Skeletal muscle tissue (tissue), 4 donors: ENCODE data around the gene DESI1. TPM values are rescaled to one million over a fixed set of nuclear protein-coding genes. Genes with fewer than 3 reads are reported as not detected.
"Not testable (repeated sequence)": the region's sequence is repeated elsewhere in the genome, so short reads cannot be mapped to it uniquely, and the experiment has no call there.

Source experiments
- H3K27ac ChIP-seq: one replicate; pipeline ENCODE4 v1.7.0; 2013; ENCODE audit warnings: mild to moderate bottlenecking, low read depth, low read length, inconsistent platforms
- H3K27me3 ChIP-seq, 3 donors: one replicate each; pipeline ENCODE4 v1.7.0; 2013; ENCODE audit warnings: low read length in 3 of 3; ENCODE audit not compliant: control insufficient read depth in 3 of 3, insufficient read depth in 3 of 3
- H3K36me3 ChIP-seq, 3 donors: one replicate each; pipeline ENCODE4 v1.7.0; 2013; ENCODE audit warnings: low read length in 3 of 3; ENCODE audit not compliant: control insufficient read depth in 3 of 3, insufficient read depth in 3 of 3
- H3K4me1 ChIP-seq, 3 donors: one replicate each; pipeline ENCODE4 v1.7.0; 2013; ENCODE audit warnings: low read length in 3 of 3, mild to moderate bottlenecking in 3 of 3; ENCODE audit not compliant: control insufficient read depth in 3 of 3, insufficient read depth in 3 of 3
- H3K4me3 ChIP-seq, 3 donors: one replicate each; pipeline ENCODE4 v1.7.0; 2013; ENCODE audit warnings: low read length in 3 of 3
- H3K9ac ChIP-seq, 3 donors: one replicate each; pipeline ENCODE4 v1.7.0; 2013; ENCODE audit warnings: low read length in 3 of 3, mild to moderate bottlenecking in 3 of 3, moderate library complexity in 2 of 3, low read depth in 1 of 3
- H3K9me3 ChIP-seq, 3 donors: one replicate each; pipeline ENCODE4 v1.7.0; 2013; ENCODE audit warnings: low read length in 3 of 3; ENCODE audit not compliant: control insufficient read depth in 3 of 3
- total RNA-seq: library from RNA; depleted of rRNA; stranded (reverse); fragments of >200 nt; gene quantifications from one replicate; pipeline ENCODE4 v1.2.3, GENCODE V29; 2014
- donor health status: Osteomylitis.

DESI1 gene
- total RNA-seq = 5.7 TPM

- H3K4me1 ChIP-seq = peaks cover 18 to 29% (median 19%) of the 10 kb centered on the region in 3 donors
- H3K9me3 ChIP-seq = no peaks in the 10 kb centered on the region
- peak within 1 kb of the TSS; percentile 92 to 100 (median 99) for H3K4me3 ChIP-seq
- H3K9ac ChIP-seq = peak within 1 kb of the TSS; percentile 96 to 99 (median 99)
- H3K27ac ChIP-seq = peak within 1 kb of the TSS; percentile 99
- no peaks in the 10 kb centered on the region for H3K27me3 ChIP-seq
- peaks cover 10 to 22% (median 11%) of the 10 kb centered on the region in 3 donors for H3K36me3 ChIP-seq
These were observed at the start of gene DESI1 for GRCh38 chr22:41620589-41621098. Gene DESI1, minus strand, starts transcription at chr22:41621043. Its CDS starts 204 bp downstream, at chr22:41620839.

GRCh38 chr22:41668971-41669911 lies 48.4 kb upstream of the DESI1 start:
- Histone ChIP-seq H3K4me3 (no peak overlapping the region), H3K36me3 (peaks cover 11 to 20% (median 11%) of the 10 kb centered on the region in 3 donors), H3K4me1 (peaks cover 6 to 7% (median 6%) of the 10 kb centered on the region in 3 donors), H3K27me3 (no peaks in the 10 kb centered on the region), H3K9me3 (no peaks in the 10 kb centered on the region), H3K27ac (no peak overlapping the region), H3K9ac (no peak overlapping the region)

DNA sequence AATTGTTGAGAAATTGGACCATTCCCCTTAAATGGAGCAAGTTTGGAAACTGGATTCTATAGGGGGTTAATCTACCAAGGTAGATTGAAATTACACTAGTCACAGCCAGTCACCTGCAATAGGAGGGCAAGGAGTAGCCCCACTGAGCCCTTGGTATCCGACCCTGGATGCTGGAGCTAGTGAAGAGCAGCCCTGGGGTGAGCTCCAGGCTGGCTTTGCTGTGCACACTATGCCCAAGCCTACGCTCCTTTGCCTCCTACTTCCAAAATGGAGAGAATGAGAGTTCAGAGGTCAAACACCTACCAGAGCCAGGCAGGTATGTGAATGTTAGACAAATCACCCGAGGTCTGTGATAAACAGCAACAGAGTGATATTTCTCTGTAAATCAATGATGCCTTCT lies 44.1 kb upstream of the DESI1 start:
- Histone ChIP-seq H3K27ac (no peak overlapping the region), H3K9ac (no peak overlapping the region), H3K4me3 (no peak overlapping the region), H3K27me3 (no peaks in the 10 kb centered on the region), H3K36me3 (peaks cover 25 to 48% (median 41%) of the 10 kb centered on the region in 3 donors), H3K4me1 (peaks cover 10 to 15% (median 13%) of the 10 kb centered on the region in 3 donors), H3K9me3 (no peaks in the 10 kb centered on the region)

GRCh38 chr22:41664490-41664889 lies 43.6 kb upstream of the DESI1 start:
- Histone ChIP-seq H3K36me3 (peaks cover 26 to 51% (median 46%) of the 10 kb centered on the region in 3 donors), H3K9ac (no peak overlapping the region), H3K9me3 (no peaks in the 10 kb centered on the region), H3K27me3 (no peaks in the 10 kb centered on the region), H3K27ac (no peak overlapping the region), H3K4me3 (no peak overlapping the region), H3K4me1 (peaks cover 10 to 20% (median 16%) of the 10 kb centered on the region in 3 donors)

GRCh38 chr22:41663594-41663993 lies 42.8 kb upstream of the DESI1 start:
- not testable (repeated sequence) for H3K4me3 ChIP-seq, H3K27me3 ChIP-seq, H3K9me3 ChIP-seq, H3K9ac ChIP-seq, H3K27ac ChIP-seq
- H3K4me1 ChIP-seq = peaks cover 13 to 20% (median 16%) of the 10 kb centered on the region in 3 donors
- H3K36me3 ChIP-seq = peaks cover 27 to 57% (median 50%) of the 10 kb centered on the region in 3 donors

DNA sequence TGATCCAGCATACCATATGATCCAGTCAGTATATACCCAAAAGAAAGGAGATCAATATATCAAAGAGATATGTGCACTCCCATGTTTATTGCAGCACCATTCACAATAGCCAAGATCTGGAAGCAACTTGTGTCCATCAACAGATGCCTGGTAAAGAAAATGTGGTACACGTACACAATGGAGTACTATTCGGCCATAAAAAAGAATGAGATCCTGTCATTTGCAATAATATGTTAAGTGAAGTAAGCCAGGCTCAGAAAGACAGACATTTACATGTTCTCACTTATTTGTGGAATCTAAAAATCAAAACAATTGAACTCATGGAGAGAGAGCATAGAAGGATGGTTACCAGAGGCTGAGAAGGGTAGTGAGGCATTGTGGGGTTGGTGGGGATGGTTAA lies 40.9 kb upstream of the DESI1 start:
- Histone ChIP-seq H3K9ac (no peak overlapping the region), H3K27ac (no peak overlapping the region), H3K36me3 (peaks cover 42 to 74% (median 67%) of the 10 kb centered on the region in 3 donors), H3K9me3 (no peaks in the 10 kb centered on the region), H3K4me1 (peaks cover 8 to 17% (median 10%) of the 10 kb centered on the region in 3 donors), H3K4me3 (no peak overlapping the region), H3K27me3 (no peaks in the 10 kb centered on the region)

- H3K27ac ChIP-seq = no peak overlapping the region
- peaks cover 5 to 14% (median 10%) of the 10 kb centered on the region in 3 donors for H3K4me1 ChIP-seq
- H3K9me3 ChIP-seq = no peaks in the 10 kb centered on the region
- no peaks in the 10 kb centered on the region for H3K27me3 ChIP-seq
- no peak overlapping the region for H3K4me3 ChIP-seq
- no peak overlapping the region for H3K9ac ChIP-seq
- H3K36me3 ChIP-seq = peaks cover 45 to 76% (median 72%) of the 10 kb centered on the region in 3 donors
These were observed 40.2 kb upstream of the DESI1 start for GRCh38 chr22:41661088-41661487.

DNA sequence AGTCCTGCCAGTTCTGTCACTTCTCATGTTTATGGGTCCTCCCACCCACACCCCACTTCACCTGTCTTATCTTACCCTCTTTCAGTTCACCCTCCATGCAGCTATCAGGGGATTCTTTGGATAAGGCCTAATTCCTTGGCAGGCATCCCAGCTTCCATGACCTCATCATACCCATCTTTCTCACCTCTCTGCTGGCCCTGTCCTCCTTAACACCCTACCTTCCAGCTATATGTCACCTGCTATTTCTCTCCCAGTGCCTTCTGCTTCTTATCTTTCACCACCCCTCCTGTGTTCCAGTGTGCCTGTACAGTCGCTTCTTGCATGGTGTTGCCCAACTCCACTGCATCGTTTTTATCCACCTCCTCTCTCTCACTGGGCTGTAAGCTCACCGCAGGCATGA lies 39.6 kb upstream of the DESI1 start:
- no peak overlapping the region for H3K9ac ChIP-seq
- H3K4me1 ChIP-seq = peaks cover 5 to 14% (median 10%) of the 10 kb centered on the region in 3 donors
- peaks cover 50 to 81% (median 77%) of the 10 kb centered on the region in 3 donors for H3K36me3 ChIP-seq
- no peaks in the 10 kb centered on the region for H3K9me3 ChIP-seq
- peak overlapping the region; percentile 9 for H3K27ac ChIP-seq
- H3K4me3 ChIP-seq = no peak overlapping the region
- H3K27me3 ChIP-seq = no peaks in the 10 kb centered on the region

DNA sequence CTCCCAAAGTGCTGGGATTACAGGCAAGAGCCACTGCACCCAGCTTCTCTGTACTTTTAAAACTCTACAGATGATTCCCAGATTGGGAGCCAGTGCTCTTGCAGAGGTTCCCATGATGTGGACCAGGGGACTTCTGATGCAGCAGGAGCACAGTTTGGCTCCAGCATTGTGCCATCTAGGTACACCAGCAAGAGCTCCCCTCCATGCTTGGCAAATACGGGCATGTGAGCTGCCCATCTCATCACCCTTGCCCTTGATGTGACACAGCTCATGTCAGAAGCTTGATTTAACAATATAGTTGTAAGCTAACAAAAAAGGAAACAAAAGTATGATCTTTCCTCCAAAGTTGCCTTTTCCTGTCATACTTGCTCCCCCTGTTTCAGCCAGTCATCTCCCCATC lies 39.1 kb upstream of the DESI1 start:
- H3K36me3 ChIP-seq = peaks cover 50 to 82% (median 79%) of the 10 kb centered on the region in 3 donors

DNA sequence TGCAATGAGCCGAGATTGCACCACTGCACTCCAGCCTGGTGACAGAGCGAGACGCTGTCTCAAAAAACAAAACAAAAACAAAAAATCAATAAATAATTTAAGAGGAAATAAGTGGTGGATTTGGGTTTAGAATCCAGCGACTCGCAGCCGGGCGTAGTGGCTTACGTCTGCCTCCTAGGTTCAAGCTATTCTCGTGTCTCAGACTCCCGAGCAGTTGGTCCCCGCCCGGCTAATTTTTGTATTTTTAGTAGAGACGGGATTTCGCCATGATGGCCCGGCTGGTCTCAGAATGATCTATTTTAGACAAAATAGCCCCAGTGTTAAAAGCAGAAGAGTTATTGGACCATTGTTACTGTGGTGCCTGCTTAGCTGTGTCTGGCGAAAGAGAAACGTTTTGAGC lies 38.0 kb upstream of the DESI1 start:
- Histone ChIP-seq H3K27me3 (no peaks in the 10 kb centered on the region), H3K27ac (no peak overlapping the region), H3K4me1 (peaks cover 5 to 14% (median 10%) of the 10 kb centered on the region in 3 donors), H3K9me3 (no peaks in the 10 kb centered on the region), H3K9ac (no peak overlapping the region), H3K36me3 (peaks cover 53 to 85% (median 82%) of the 10 kb centered on the region in 3 donors), H3K4me3 (no peak overlapping the region)

More for the DNA sequence above, 39.1 kb upstream of the DESI1 start:
- H3K27me3 ChIP-seq = no peaks in the 10 kb centered on the region
- peaks cover 5 to 14% (median 10%) of the 10 kb centered on the region in 3 donors for H3K4me1 ChIP-seq
- H3K27ac ChIP-seq = no peak overlapping the region
- no peak overlapping the region for H3K9ac ChIP-seq
- H3K9me3 ChIP-seq = no peaks in the 10 kb centered on the region
- no peak overlapping the region for H3K4me3 ChIP-seq
